ENCODE measurements around the gene STMN1.

GRCh38 chr1:25877155-25877554 lies 29.1 kb downstream of the STMN1 start:
- TF ChIP-seq CTCF (IDR thresholded peaks at IDR 0.05) (no peak), POLR2A (IDR thresholded peaks at IDR 0.05) (no peak)
